Activated CD4-positive, alpha-beta T cell treated with anti-CD3 and anti-CD28 coated beads, Interleukin-2, amount 10 ng/mL, durations not matched to agents 7 days and 5 days (primary cell): ENCODE results near the gene ATP1A2. TPM values are rescaled to one million over a fixed set of nuclear protein-coding genes. Genes with fewer than 3 reads are reported as not detected.
A peak's percentile ranks its signal among the peaks of the same experiment; 100 is the strongest.
"Not testable (repeated sequence)": the region's sequence is repeated elsewhere in the genome, so short reads cannot be mapped to it uniquely, and the experiment has no call there.

Experiments used
- CTCF ChIA-PET: fragments of 350-600 bp; sonication (Branson Sonifier 250); formaldehyde crosslinking; loops from one replicate; lab custom pipeline; 2021; ENCODE audit warnings: antibody characterized with exemption; lab: Charles Lee
- POLR2A ChIA-PET: fragments of 350-600 bp; sonication (Branson Sonifier 250); formaldehyde crosslinking; loops from one replicate; lab custom pipeline; 2021; ENCODE audit warnings: antibody characterized with exemption; lab: Charles Lee
- DNase-seq: peaks from one replicate; pipeline ENCODE4 v3.0.0-alpha.2; 2020
- H3K27ac Mint-ChIP-seq: one replicate; pipeline ENCODE4 v1.8.0; 2021; ENCODE audit warnings: mild to moderate bottlenecking, moderate library complexity, mixed read lengths
- H3K27me3 Mint-ChIP-seq: one replicate; pipeline ENCODE4 v1.8.0; 2021; ENCODE audit warnings: mixed read lengths
- H3K36me3 Mint-ChIP-seq: one replicate; pipeline ENCODE4 v1.8.0; 2021; ENCODE audit warnings: low read depth, mixed read lengths
- H3K4me1 Mint-ChIP-seq: one replicate; pipeline ENCODE4 v1.8.0; 2021; ENCODE audit warnings: mixed read lengths
- H3K4me3 Mint-ChIP-seq: one replicate; pipeline ENCODE4 v1.8.0; 2021; ENCODE audit warnings: mild to moderate bottlenecking, moderate library complexity, mixed read lengths
- H3K9me3 Mint-ChIP-seq: one replicate; pipeline ENCODE4 v1.8.0; 2021; ENCODE audit warnings: mixed read lengths
- total RNA-seq, 2 experiments: library from RNA; stranded (reverse); gene quantifications; one replicate each; pipeline ENCODE4 v1.2.3, GENCODE V29; 2021

Gene ATP1A2
- total RNA-seq, 2 experiments from 2014 or later, result not detected

DNA sequence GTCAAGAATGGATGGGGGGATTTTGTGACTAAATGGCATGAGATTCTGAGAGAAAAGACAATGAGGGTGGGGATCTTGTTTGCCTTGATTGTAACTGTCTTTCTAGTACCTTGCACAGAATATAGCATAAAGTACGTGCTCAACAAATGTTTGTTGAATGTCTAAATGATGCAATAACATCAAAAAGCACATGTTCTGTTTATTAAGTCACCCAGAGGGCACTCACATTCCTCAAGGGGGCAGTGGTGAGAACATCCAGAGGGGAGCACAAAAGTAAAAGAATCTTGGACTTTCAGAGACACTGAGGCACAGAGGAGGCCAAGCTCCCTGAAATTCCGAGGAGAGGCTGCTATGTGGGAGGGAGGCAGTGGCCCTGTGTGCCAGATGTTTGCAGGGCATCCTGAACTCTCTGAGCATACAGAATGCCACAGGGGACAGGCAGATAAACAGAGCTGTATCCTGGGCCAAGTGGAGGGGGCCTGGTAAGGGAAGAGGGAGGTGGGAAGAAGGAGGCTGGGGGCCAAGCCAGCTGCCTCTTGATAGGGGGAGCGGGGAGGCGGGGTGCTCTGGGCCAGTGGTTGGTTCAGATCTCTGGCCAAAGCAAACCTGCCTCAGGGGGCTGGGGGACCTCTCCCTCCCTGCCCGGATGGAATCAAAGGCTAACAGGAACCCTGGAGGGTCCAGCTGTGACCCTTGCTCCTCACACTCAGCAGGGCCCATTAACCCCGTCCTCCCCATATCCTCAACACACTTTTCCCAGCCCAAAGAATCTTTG lies 6.5 kb upstream of the ATP1A2 start:
- Mint-ChIP-seq H3K4me3 (no peak overlapping the region), H3K4me1 (peaks cover 4% of the 10 kb centered on the region), H3K9me3 (no peaks in the 10 kb centered on the region), H3K27me3 (no peaks in the 10 kb centered on the region), H3K36me3 (no peaks in the 10 kb centered on the region), H3K27ac (no peak overlapping the region)
- POLR2A ChIA-PET, result no interaction called here
- CTCF ChIA-PET, result interaction anchor here (0.8 to 1.8 kb wide), 5 partner anchors 14 to 182 kb away, joined by 3 to 5 read pairs (median 3); no protein-coding TSS in a partner anchor
- peak; percentile 51 for DNase-seq

DNA sequence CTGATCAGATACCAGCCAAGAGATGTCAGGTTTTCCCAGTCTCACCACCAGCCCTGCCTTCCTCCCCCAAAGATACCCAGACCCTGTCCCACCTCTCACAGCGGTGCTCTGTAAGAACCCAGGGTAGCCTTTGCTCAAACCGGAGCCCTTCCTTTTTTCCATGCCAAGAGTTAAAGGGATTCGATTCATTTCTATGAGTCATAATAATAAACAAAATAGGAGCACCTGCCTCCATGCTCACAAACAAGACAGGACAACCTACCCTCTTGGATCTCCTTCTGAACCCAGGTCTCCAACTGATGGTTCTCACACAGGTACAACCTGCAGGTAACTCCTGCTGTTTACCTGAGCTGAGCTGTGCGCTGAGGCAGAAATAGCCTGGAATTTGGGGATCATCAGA lies 5.9 kb upstream of the ATP1A2 start:
- Mint-ChIP-seq H3K4me1 (peaks cover 4% of the 10 kb centered on the region), H3K36me3 (no peaks in the 10 kb centered on the region), H3K9me3 (no peaks in the 10 kb centered on the region), H3K27ac (no peak overlapping the region), H3K4me3 (no peak overlapping the region), H3K27me3 (no peaks in the 10 kb centered on the region)
- ChIA-PET POLR2A (no interaction called here), CTCF (interaction anchor here (0.5 to 1.8 kb wide), 4 partner anchors 13 to 979 kb away, joined by 3 to 5 read pairs (median 3); no protein-coding TSS in a partner anchor)
- no peak for DNase-seq

DNA sequence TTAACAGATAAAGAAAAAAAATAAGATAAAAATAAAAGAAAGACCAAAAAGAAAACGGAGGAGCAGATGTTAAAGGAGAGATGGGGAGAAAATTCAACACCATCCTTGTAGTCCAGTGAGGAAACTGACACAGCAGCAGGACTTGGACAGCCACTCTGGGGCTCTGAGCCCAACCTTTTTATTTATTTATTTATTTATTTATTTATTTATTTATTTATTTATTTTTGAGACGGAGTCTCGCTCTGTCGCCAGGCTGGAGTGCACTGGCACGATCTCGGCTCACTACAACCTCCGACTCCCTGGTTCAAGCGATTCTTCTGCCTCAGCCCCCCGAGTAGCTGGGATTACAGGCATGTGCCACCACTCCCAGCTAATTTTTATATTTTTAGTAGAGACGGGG lies 4.1 kb upstream of the ATP1A2 start:
- H3K9me3 Mint-ChIP-seq, DNase-seq, POLR2A ChIA-PET, H3K4me3 Mint-ChIP-seq, H3K27ac Mint-ChIP-seq, H3K4me1 Mint-ChIP-seq, H3K36me3 Mint-ChIP-seq, H3K27me3 Mint-ChIP-seq: not testable (repeated sequence)
- CTCF ChIA-PET, result interaction anchor here (0.7 to 1.1 kb wide), 2 partner anchors 10 to 146 kb away, joined by 3 read pairs; no protein-coding TSS in a partner anchor

DNA sequence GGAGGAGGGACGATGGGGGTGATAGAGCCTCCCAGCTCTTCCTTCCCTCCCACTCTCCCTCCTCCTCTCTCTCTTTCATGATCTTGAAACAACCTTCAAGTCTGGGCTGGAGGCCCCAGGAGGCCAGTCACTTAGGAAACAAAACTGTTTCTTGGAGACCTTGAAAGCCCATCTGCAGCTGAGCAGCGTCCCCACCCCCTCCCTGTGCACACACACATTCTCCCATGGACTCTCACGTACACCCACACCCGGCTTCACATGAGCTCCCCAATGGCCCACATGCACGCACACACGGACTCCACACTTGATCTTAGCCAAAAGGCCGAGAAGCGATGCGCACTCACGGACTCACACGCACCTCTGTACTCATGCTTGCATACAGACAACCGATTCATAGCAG lies 3.2 kb upstream of the ATP1A2 start:
- ChIA-PET CTCF (no interaction called here), POLR2A (no interaction called here)
- no peak overlapping the region for H3K27ac Mint-ChIP-seq
- peaks cover 4% of the 10 kb centered on the region for H3K4me1 Mint-ChIP-seq
- H3K36me3 Mint-ChIP-seq, result no peaks in the 10 kb centered on the region
- no peaks in the 10 kb centered on the region for H3K9me3 Mint-ChIP-seq
- no peak overlapping the region for H3K4me3 Mint-ChIP-seq
- no peak for DNase-seq
- peaks cover 2% of the 10 kb centered on the region for H3K27me3 Mint-ChIP-seq

DNA sequence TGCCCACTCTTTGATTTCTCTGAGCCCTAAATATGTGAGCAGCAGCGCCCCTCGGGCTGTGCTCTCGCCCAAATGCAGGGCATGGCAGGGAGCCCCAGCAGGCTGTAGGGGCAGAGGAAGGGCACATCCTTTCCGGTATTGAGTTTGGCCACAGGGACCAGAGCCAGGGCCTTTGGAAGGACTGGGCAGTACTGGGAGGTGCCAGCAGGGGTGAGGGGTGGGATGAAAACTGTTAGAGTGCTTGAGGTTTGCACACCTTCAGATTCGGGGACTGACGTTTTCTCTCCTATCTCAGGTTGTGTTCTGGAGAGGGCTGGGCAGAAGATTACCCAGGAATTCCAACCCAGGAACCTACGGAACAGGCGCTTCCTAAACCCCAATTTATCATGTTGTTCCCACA lies 2.2 kb upstream of the ATP1A2 start:
- H3K4me3 Mint-ChIP-seq, result no peak overlapping the region
- H3K36me3 Mint-ChIP-seq, result no peaks in the 10 kb centered on the region
- CTCF ChIA-PET, result no interaction called here
- peaks cover 4% of the 10 kb centered on the region for H3K4me1 Mint-ChIP-seq
- H3K27me3 Mint-ChIP-seq, result peaks cover 5% of the 10 kb centered on the region
- POLR2A ChIA-PET, result no interaction called here
- H3K9me3 Mint-ChIP-seq, result no peaks in the 10 kb centered on the region
- H3K27ac Mint-ChIP-seq, result no peak overlapping the region
- DNase-seq, result no peak

DNA sequence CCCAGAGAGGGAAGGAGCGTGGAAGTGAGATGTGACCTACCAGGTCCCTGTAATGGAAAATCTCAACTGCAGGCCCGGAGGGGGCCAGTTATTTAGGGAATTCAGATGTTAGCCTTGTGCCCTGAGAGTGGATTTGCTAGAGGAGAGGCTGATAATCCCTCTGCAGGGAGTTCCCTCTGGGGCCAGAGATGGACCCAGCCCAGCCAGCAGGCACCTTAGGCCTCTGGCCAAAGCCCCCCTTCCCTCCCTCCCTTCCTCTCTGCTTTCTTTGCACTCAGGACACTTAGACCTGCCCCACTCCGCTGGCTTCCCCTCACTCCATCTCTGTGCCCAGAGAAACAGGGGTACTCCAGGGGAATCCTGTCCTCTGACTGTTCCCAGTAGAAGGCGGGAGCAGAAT lies 1.5 kb upstream of the ATP1A2 start:
- H3K4me1 Mint-ChIP-seq, result peaks cover under 1% of the 10 kb centered on the region
- no peaks in the 10 kb centered on the region for H3K36me3 Mint-ChIP-seq
- no peak overlapping the region for H3K27ac Mint-ChIP-seq
- ChIA-PET CTCF (interaction anchor here (1.5 kb wide), 1 partner anchor 11 kb away, joined by 3 read pairs; no protein-coding TSS in a partner anchor), POLR2A (no interaction called here)
- peaks cover 5% of the 10 kb centered on the region for H3K27me3 Mint-ChIP-seq
- no peak overlapping the region for H3K4me3 Mint-ChIP-seq
- no peak for DNase-seq
- no peaks in the 10 kb centered on the region for H3K9me3 Mint-ChIP-seq

DNA sequence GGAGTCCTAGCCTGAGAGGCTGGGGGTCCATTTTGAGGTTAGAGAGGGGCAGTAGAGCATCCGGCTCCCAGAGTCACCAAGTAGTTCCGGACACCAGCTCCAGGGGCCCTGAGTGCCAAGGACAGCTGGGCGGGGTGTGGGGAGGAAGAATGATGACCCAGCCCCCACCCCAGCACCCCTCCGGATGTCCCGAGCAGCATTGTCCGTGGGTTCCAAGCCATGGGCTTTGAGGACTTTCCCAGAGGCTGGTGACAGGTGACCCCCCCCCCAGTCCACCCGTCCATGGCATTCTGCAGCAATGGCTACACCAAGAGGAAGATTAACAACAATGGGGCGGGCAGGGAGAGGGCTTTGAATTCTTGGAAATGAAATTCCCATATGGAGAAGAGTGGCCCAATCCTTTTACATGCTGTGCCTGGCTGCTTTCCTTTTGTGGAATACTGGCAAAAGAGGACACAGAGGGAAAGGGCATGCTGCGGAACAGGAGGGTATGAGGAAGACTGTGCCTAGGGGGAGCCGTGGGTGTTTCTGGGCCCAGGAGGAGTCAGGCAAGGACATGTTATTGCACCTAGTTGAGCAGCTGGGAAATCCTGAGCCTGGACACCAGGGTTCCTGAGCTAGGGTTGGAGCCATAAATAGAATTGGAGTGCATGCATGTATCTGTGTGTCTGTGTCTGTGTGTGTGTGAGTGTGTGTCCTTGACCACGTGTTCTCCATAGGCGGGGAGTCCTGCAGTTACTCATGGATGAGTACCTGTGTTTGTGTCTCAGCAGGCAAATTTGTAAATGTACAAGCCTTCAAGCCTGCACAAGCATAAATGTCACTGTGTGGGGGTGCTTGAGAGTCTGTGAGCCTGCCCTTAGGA lies 956 bp downstream of the ATP1A2 start:
- ChIA-PET POLR2A (no interaction called here), CTCF (interaction anchor here (1.1 to 1.2 kb wide), 4 partner anchors 15 to 36 kb away, joined by 3 read pairs; partner anchors contain the start of gene ATP1A4)
- no peak overlapping the region for H3K27ac Mint-ChIP-seq
- no peaks in the 10 kb centered on the region for H3K36me3 Mint-ChIP-seq
- H3K27me3 Mint-ChIP-seq, result peaks cover 5% of the 10 kb centered on the region
- DNase-seq, result no peak
- H3K9me3 Mint-ChIP-seq, result no peaks in the 10 kb centered on the region
- no peak overlapping the region for H3K4me3 Mint-ChIP-seq
- H3K4me1 Mint-ChIP-seq, result no peaks in the 10 kb centered on the region

DNA sequence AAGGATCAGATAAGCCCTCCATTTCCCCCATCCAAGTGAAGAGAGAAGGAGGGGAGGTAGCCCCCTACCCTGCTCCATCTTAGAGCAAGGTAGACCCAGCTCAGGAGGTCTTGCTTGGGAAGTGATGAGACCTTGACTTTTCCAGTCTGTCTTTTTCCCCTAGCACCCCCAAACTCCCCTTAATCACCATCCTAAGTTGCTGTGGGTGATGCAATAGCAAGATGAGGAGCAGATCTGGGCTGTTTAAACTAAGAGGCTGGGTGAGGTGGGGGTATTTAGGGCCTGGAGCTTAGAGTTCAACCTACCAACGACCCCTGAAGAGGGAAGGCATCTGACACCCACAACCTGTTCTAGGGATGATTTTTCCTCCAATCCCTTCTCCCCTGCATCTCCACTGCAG lies 1.7 kb downstream of the ATP1A2 start:
- Mint-ChIP-seq H3K27ac (no peak overlapping the region), H3K27me3 (peaks cover 5% of the 10 kb centered on the region), H3K4me3 (no peak overlapping the region), H3K4me1 (no peaks in the 10 kb centered on the region), H3K36me3 (no peaks in the 10 kb centered on the region), H3K9me3 (no peaks in the 10 kb centered on the region)
- ChIA-PET CTCF (interaction anchor here (0.7 to 1.2 kb wide), 5 partner anchors 10 to 35 kb away, joined by 3 read pairs; partner anchors contain the start of gene ATP1A4), POLR2A (no interaction called here)
- no peak for DNase-seq

DNA sequence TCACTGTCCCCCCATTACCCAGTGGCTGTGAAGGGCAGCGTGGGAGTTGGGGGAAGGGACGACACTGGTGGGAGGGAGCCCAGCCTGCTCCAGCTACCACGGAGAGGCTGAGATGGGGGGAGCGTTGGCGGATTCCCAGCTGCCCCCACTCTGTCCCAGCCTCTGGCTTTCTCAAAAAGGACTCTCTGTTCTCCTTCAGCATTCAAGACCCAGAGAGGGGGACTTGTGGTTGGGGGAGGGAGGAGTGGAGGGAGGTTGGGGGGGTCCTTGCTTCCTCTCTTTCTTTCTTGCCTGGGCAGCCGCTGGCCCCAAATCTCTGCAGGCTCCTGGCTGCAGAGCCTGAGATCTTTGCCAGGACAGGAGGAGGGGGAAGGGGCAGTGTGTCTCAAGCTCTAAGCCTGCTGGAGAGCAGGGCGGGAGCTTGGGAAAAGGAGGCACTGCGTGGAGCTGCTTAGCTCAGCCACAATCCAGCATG lies 2.2 kb downstream of the ATP1A2 start:
- Mint-ChIP-seq H3K27me3 (peaks cover 5% of the 10 kb centered on the region), H3K4me3 (no peak overlapping the region), H3K27ac (no peak overlapping the region), H3K4me1 (no peaks in the 10 kb centered on the region), H3K9me3 (no peaks in the 10 kb centered on the region), H3K36me3 (no peaks in the 10 kb centered on the region)
- ChIA-PET POLR2A (no interaction called here), CTCF (interaction anchor here (0.6 to 1.2 kb wide), 7 partner anchors 10 to 1174 kb away, joined by 3 to 4 read pairs (median 3); partner anchors contain the start of gene ATP1A4)
- no peak for DNase-seq

DNA sequence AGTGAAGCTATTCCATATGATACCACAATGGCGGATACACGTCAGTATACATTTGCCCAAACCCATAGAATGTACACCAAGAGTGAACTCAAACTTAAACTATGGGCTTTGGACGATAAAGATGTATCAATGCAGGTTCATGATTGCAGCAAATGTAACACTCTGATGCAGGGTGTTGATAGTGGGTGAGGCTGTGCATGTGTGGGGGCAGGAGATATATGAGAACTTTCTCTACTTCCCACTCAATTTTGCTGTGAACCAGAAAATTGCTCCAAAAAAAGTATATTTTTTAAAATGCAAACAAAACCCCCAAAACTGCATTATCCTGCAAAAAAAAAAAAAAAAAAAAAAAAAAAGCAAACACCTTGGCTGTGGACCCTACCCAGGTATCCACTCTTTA lies 3.4 kb downstream of the ATP1A2 start:
- H3K27ac Mint-ChIP-seq, result no peak overlapping the region
- H3K4me3 Mint-ChIP-seq, result no peak overlapping the region
- H3K27me3 Mint-ChIP-seq, result peaks cover 5% of the 10 kb centered on the region
- H3K4me1 Mint-ChIP-seq, result no peaks in the 10 kb centered on the region
- H3K9me3 Mint-ChIP-seq, result no peaks in the 10 kb centered on the region
- no peaks in the 10 kb centered on the region for H3K36me3 Mint-ChIP-seq
- CTCF ChIA-PET, result interaction anchor here (1.0 to 1.1 kb wide), 2 partner anchors 101 to 258 kb away, joined by 3 read pairs; no protein-coding TSS in a partner anchor
- DNase-seq, result no peak
- POLR2A ChIA-PET, result no interaction called here

DNA sequence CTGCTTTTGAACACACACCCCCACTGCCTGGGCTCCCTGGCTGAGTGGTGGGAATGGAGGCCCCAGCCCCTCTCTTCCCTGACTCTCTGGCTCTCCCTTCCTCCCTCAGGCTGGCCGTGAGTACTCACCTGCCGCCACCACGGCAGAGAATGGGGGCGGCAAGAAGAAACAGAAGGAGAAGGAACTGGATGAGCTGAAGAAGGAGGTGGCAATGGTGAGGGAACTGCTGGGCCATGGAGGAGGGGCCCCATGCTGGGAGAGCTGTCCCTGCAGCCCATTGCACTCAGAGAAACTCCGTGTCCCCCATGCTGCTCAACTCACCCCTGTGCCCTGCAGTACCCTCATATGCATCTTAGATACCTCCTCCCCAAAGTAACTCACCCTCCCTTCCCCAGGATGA lies 5.2 kb downstream of the ATP1A2 start:
- ChIA-PET CTCF (no interaction called here), POLR2A (no interaction called here)
- no peaks in the 10 kb centered on the region for H3K36me3 Mint-ChIP-seq
- no peaks in the 10 kb centered on the region for H3K9me3 Mint-ChIP-seq
- no peaks in the 10 kb centered on the region for H3K4me1 Mint-ChIP-seq
- no peak for DNase-seq
- H3K27ac Mint-ChIP-seq, result no peak overlapping the region
- H3K4me3 Mint-ChIP-seq, result no peak overlapping the region
- peaks cover 3% of the 10 kb centered on the region for H3K27me3 Mint-ChIP-seq

DNA sequence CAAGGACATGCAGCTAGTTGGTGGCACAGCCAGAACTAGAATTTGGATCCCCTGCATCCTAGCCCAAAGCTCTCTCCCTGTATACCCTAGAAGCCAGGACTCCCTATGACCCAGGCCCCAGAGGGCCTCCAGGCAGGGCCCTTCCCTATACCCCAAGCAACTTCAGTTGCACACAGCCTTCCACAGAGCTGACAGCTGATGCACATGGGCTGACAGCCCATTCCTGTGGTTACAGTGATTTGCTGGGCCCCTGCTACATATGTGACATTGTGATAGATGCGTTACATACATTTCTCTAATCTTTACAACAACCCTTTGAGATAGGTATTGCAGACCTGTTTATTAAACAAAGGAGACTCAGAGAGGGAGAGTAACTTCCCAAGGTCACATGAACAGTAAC lies 5.8 kb downstream of the ATP1A2 start:
- ChIA-PET CTCF (no interaction called here), POLR2A (no interaction called here)
- Mint-ChIP-seq H3K4me3 (no peak overlapping the region), H3K27ac (no peak overlapping the region), H3K36me3 (no peaks in the 10 kb centered on the region), H3K4me1 (no peaks in the 10 kb centered on the region), H3K27me3 (peaks cover 3% of the 10 kb centered on the region), H3K9me3 (no peaks in the 10 kb centered on the region)
- DNase-seq, result no peak
